Nephron progenitor cell (in vitro differentiated cells): Measurements from ENCODE around the gene PBX4.

Source experiments
- DNase-seq: peaks from one replicate; pipeline ENCODE4 v3.0.0; 2021
- H3K27ac Mint-ChIP-seq: 2 replicates; pipeline ENCODE4 v1.8.0; 2021; ENCODE audit warnings: mild to moderate bottlenecking, moderate library complexity, mixed read lengths
- H3K27me3 Mint-ChIP-seq: 2 replicates; pipeline ENCODE4 v1.8.0; 2021; ENCODE audit warnings: mild to moderate bottlenecking, low read depth, mixed read lengths; ENCODE audit not compliant: poor library complexity
- H3K36me3 Mint-ChIP-seq: 2 replicates; pipeline ENCODE4 v1.8.0; 2021; ENCODE audit warnings: low read depth, mixed read lengths
- H3K4me1 Mint-ChIP-seq: 2 replicates; pipeline ENCODE4 v1.8.0; 2021; ENCODE audit warnings: mixed read lengths
- H3K4me3 Mint-ChIP-seq: 2 replicates; pipeline ENCODE4 v1.8.0; 2021; ENCODE audit warnings: mild to moderate bottlenecking, moderate library complexity, mixed read lengths
- H3K9me3 Mint-ChIP-seq: 2 replicates; pipeline ENCODE4 v1.8.0; 2021; ENCODE audit warnings: mild to moderate bottlenecking, moderate library complexity, mixed read lengths
- TF ChIP-seq, protein P1 (sequence below): fragments of 200-600 bp; sonication (generic); IDR thresholded peaks from 2 replicates; pipeline ENCODE4 v1.5.0; 2021; ENCODE audit warnings: antibody characterized with exemption

PBX4 gene

GRCh38 chr19:19627621-19628500 lies 9.4 kb upstream of the PBX4 start, which contains the start of gene LPAR2:
TSS of gene LPAR2 (minus strand) at chr19:19628220. CDS start at chr19:19627275, 945 bp downstream.
- TF ChIP-seq, protein P1, sequence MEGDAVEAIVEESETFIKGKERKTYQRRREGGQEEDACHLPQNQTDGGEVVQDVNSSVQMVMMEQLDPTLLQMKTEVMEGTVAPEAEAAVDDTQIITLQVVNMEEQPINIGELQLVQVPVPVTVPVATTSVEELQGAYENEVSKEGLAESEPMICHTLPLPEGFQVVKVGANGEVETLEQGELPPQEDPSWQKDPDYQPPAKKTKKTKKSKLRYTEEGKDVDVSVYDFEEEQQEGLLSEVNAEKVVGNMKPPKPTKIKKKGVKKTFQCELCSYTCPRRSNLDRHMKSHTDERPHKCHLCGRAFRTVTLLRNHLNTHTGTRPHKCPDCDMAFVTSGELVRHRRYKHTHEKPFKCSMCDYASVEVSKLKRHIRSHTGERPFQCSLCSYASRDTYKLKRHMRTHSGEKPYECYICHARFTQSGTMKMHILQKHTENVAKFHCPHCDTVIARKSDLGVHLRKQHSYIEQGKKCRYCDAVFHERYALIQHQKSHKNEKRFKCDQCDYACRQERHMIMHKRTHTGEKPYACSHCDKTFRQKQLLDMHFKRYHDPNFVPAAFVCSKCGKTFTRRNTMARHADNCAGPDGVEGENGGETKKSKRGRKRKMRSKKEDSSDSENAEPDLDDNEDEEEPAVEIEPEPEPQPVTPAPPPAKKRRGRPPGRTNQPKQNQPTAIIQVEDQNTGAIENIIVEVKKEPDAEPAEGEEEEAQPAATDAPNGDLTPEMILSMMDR, result no peak
- Mint-ChIP-seq H3K4me3 (peak within 1 kb of the TSS; percentile 89), H3K27ac (peak within 1 kb of the TSS; percentile 9), H3K4me1 (peaks cover 36% of the 10 kb centered on the region), H3K36me3 (peaks cover 24% of the 10 kb centered on the region), H3K27me3 (peaks cover 10% of the 10 kb centered on the region), H3K9me3 (no peaks in the 10 kb centered on the region)
- DNase-seq, result peak; percentile 73

GRCh38 chr19:19626516-19627472 lies 8.3 kb upstream of the PBX4 start:
- peaks cover 42% of the 10 kb centered on the region for H3K4me1 Mint-ChIP-seq
- peaks cover 20% of the 10 kb centered on the region for H3K36me3 Mint-ChIP-seq
- DNase-seq, result no peak
- H3K27ac Mint-ChIP-seq, result no peak overlapping the region
- TF ChIP-seq, protein P1, result no peak
- H3K27me3 Mint-ChIP-seq, result peaks cover 10% of the 10 kb centered on the region
- H3K4me3 Mint-ChIP-seq, result peak overlapping the region; percentile 89
- no peaks in the 10 kb centered on the region for H3K9me3 Mint-ChIP-seq

- TF ChIP-seq, protein P1, result no peak
- no peaks in the 10 kb centered on the region for H3K9me3 Mint-ChIP-seq
- peak overlapping the region; percentile 42 for H3K4me3 Mint-ChIP-seq
- H3K27ac Mint-ChIP-seq, result no peak overlapping the region
- peaks cover 57% of the 10 kb centered on the region for H3K4me1 Mint-ChIP-seq
- no peak for DNase-seq
- H3K27me3 Mint-ChIP-seq, result peaks cover 6% of the 10 kb centered on the region
- H3K36me3 Mint-ChIP-seq, result peaks cover 24% of the 10 kb centered on the region
These were observed 5.6 kb upstream of the PBX4 start for GRCh38 chr19:19624032-19624570.

- H3K4me1 Mint-ChIP-seq, result peaks cover 62% of the 10 kb centered on the region
- peaks cover 3% of the 10 kb centered on the region for H3K27me3 Mint-ChIP-seq
- TF ChIP-seq, protein P1, result no peak
- H3K9me3 Mint-ChIP-seq, result no peaks in the 10 kb centered on the region
- peak overlapping the region; percentile 25 for H3K27ac Mint-ChIP-seq
- no peak for DNase-seq
- peaks cover 24% of the 10 kb centered on the region for H3K36me3 Mint-ChIP-seq
- no peak overlapping the region for H3K4me3 Mint-ChIP-seq
These were observed 4.9 kb upstream of the PBX4 start for GRCh38 chr19:19623383-19623782.

GRCh38 chr19:19619849-19620210 lies 1.3 kb upstream of the PBX4 start:
- DNase-seq, result no peak
- peaks cover 65% of the 10 kb centered on the region for H3K4me1 Mint-ChIP-seq
- no peak overlapping the region for H3K27ac Mint-ChIP-seq
- peaks cover 18% of the 10 kb centered on the region for H3K36me3 Mint-ChIP-seq
- H3K9me3 Mint-ChIP-seq, result no peaks in the 10 kb centered on the region
- peak overlapping the region; percentile 15 for H3K4me3 Mint-ChIP-seq
- H3K27me3 Mint-ChIP-seq, result peaks cover 4% of the 10 kb centered on the region
- TF ChIP-seq, protein P1, result no peak
